GM19238 (cell line): Measurements from ENCODE around the gene GARRE1.

Experiments
- DNase-seq: peaks from one replicate; pipeline ENCODE4 v3.0.0; 2011; ENCODE audit warnings: low spot score; ENCODE audit not compliant: insufficient read length

GARRE1 gene

DNA sequence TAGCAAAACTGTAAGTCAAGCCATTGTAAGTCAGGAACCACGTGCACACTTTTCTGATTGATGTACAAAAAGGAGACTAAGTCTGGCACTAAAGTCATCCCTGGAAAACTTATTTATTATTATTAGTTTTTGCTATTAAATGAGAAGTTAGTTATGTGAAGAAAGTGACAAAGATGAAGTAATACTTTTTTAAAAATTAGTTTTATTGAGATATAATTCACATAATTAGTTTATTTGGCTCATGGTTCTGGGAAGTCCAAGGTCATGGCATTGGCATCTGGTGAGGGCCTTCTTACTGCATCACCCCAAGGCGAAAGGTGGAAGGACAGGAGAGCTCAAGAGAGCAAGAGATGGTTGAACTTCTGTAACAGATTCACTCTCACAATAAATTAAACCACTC lies 36.9 kb downstream of the GARRE1 start:
- no peak for DNase-seq

DNA sequence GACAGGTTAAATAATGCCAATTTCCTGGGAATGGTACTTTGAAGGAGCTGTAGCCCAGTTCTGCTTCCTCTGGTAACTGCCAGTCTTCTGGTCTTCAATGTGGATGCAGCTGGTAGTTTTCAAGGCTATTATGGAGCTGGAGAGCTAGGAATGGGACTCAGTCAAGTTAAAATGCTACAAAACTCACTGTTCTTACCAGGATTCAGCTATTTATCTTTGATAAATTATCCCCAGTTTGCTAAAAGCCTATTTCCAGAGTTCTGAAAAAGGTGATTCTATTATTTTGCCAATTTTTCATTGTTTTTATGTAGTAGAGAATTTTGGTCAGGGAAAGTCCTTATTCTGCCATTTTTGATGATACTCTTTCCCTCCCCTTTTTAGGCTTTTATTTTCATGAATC lies 40.7 kb downstream of the GARRE1 start:
- DNase-seq: no peak

DNA sequence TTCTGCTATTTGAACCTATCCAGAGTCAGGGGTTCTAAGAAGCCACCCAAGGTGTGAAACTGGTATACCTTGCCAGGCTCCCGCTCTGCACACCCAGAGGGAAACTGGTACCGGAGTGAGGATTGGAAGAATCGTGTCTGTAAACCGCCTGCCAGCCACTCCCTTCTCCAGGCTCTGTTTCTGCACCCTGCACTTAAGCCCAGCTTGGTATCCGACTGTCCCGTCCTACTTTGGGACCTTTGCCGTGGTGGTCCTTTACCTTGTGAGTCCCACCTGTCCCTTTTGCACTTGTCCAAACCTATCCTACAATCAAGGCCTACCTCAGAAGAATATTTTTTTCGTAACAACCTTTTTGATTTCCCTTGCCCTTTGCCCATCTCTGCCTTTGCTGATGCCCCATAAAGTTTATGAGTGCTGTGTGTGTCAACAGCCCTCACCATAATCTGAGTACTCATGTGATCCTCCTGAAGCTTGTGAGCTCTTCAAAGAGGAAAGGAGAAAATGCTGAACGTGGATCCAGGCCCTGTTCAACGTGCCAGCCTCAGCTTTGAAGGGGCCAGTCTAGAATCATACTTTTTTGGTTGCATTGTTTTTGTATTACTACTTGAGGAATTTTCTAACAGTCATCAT lies 44.7 kb downstream of the GARRE1 start:
- no peak for DNase-seq

DNA sequence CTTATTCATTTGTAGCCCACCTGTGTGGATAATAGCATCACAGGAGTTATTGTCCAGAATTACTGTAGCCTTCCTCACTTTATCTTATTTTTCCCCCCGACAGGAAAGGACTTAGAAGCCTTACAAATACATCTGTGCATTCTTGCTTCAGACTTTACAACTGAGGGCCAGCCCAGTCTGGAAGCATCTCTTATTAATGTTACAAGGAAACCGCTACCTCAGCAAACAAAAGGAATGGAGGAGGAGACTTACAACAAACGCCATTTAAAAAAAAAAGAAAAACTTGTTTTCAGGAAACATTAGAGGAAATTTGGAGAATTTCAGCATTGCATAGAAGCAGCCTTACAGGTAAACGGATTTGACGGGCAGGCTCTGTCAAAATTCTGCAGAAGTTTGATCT lies 45.2 kb downstream of the GARRE1 start:
- no peak for DNase-seq

DNA sequence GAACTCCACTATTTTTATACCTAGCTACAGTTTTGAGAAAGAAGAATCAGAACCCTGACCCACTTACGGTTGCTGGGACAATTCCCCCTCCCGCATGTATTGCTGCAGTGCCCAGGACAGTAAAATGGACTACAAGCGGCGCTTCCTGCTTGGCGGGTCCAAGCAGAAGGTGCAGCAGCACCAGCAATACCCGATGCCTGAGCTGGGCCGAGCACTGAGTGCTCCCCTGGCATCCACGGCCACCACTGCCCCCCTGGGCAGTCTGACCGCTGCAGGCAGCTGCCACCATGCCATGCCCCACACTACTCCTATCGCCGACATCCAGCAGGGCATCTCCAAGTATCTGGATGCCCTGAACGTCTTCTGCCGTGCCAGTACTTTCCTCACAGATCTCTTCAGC lies 46.0 kb downstream of the GARRE1 start:
- DNase-seq: no peak

DNA sequence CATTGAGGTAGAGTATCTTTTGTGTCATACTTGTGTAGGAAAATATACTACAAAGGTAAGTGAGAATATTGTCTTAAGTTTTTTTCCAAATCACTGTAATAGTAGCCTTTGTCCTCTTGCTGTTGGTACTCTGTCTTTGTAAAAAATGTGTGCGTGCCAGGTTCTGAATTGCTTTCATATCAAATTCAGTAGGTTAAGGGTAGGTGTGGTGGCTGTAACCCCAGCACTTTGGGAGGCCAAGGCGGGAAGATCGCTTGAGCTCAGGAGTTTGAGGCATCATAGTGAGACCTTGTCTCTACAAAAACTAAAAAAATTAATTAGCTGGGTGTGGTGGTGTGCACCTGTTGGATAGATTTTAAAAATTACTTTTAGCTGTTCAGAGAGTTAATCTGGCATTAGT lies 46.6 kb downstream of the GARRE1 start:
- no peak for DNase-seq
